Stomach (tissue), 4 donors: ENCODE measurements around the gene TFF1.

Experiments
- EP300 ChIP-seq: sonication (generic); formaldehyde crosslinking; IDR thresholded peaks from one replicate; pipeline ENCODE4 v1.6.1; 2017; ENCODE audit warnings: antibody characterized with exemption
- POLR2A ChIP-seq, 4 donors: fragments of 450-650 bp; IDR thresholded peaks; one replicate each; pipeline ENCODE4 v1.6.1; 2016; ENCODE audit warnings: antibody characterized with exemption in 4 of 4, control low read depth in 2 of 4, mild to moderate bottlenecking in 1 of 4, moderate library complexity in 1 of 4
- POLR2AphosphoS5 ChIP-seq, 3 donors: sonication (generic); formaldehyde crosslinking; IDR thresholded peaks; one replicate each; pipeline ENCODE4 v1.6.1; 2016; ENCODE audit warnings: antibody characterized with exemption in 3 of 3
- TF ChIP-seq, protein P1 (sequence below), 7 experiments: fragments of 450-650 bp in 4 of 7; fragments of 200-600 bp in 3 of 7; sonication (generic) in 3 of 7; IDR thresholded peaks; one replicate each; pipeline ENCODE4 v1.5.1; 2016 to 2019; ENCODE audit warnings: antibody characterized with exemption in 7 of 7, control low read depth in 2 of 7, mild to moderate bottlenecking in 1 of 7

DNA sequence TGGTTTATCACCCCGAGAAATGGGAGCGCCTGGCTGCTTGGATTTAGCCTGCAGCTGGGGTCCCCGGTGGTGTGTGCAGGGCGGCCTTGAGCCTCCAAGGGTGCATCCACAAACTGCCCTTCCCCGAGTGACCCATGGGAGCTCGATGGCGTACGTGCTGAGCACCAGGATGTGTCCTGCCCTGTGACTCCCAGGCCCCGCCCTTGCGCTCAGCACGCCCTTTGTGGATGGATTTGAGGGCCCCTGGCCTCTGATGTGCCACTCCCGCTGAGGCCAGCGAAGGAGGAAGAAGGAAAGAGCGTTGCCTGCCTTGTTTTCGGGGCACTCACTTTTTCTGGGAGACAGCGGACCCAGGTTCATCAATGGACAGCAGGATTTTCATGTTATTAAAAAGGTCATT is 49.4 kb downstream of the TFF1 start:
- no peak for TF ChIP-seq POLR2AphosphoS5 (IDR thresholded peaks at IDR 0.05)
- TF ChIP-seq, protein P1, sequence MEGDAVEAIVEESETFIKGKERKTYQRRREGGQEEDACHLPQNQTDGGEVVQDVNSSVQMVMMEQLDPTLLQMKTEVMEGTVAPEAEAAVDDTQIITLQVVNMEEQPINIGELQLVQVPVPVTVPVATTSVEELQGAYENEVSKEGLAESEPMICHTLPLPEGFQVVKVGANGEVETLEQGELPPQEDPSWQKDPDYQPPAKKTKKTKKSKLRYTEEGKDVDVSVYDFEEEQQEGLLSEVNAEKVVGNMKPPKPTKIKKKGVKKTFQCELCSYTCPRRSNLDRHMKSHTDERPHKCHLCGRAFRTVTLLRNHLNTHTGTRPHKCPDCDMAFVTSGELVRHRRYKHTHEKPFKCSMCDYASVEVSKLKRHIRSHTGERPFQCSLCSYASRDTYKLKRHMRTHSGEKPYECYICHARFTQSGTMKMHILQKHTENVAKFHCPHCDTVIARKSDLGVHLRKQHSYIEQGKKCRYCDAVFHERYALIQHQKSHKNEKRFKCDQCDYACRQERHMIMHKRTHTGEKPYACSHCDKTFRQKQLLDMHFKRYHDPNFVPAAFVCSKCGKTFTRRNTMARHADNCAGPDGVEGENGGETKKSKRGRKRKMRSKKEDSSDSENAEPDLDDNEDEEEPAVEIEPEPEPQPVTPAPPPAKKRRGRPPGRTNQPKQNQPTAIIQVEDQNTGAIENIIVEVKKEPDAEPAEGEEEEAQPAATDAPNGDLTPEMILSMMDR (IDR thresholded peaks at IDR 0.05): no peak
- TF ChIP-seq EP300: no peak
- TF ChIP-seq POLR2A (IDR thresholded peaks at IDR 0.05): no peak
